WI38 (cell line): ENCODE data around the gene STMND1.

Source experiments
- H3K4me3 ChIP-seq: 2 replicates; pipeline ENCODE4 v1.5.1; 2011; ENCODE audit warnings: low read depth, mild to moderate bottlenecking, control low read depth, low read length
- TF ChIP-seq, protein P1 (sequence below): IDR thresholded peaks from 2 replicates; pipeline ENCODE4 v1.5.1; 2012; ENCODE audit warnings: low read depth, mild to moderate bottlenecking, control low read depth, low read length

The STMND1 gene

DNA sequence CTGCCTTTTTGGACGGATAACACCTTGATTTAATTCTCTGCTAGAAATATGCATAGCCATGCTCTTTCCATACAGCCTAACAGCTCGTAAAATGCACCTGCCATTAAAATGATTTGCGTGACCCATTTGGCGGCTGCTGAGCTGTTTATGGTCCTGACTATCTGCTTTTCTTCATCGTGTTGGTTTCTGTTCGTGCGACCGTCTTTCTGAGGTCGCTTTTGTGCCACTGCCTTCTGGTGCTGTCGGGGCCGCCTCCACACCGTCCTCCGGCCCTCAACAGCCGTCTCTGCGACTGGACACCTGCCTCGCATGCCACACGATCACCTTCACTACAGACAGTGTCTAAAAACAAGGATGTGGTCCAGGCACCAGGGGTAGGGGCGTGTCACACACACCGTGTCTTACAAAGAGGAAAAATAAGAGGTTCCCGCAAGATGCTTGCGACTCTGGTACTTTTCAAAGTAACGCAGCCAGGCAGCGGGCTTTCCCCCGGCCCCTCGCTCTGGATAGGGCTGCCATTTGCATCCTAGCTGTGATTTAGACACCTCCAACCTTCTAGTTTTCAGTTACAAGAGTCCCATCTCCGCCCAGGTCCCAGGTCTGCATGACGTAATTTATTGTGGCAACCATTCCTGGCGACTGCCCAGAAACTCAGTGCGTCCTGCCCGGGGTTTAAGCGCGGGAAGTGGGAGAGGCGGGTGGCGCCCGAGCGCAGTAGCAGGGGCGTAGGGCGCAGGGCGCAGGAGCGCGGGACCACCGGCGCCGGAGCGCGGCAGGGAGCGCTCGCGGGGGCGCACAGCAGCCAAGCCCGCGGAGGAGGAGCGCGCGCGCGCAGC, at the start of gene STMND1:
Gene STMND1 (plus strand): TSS at position 629 of the 836 bp plus-strand sequence. CDS start 208 bp downstream, outside the sequence.
- TF ChIP-seq, protein P1, sequence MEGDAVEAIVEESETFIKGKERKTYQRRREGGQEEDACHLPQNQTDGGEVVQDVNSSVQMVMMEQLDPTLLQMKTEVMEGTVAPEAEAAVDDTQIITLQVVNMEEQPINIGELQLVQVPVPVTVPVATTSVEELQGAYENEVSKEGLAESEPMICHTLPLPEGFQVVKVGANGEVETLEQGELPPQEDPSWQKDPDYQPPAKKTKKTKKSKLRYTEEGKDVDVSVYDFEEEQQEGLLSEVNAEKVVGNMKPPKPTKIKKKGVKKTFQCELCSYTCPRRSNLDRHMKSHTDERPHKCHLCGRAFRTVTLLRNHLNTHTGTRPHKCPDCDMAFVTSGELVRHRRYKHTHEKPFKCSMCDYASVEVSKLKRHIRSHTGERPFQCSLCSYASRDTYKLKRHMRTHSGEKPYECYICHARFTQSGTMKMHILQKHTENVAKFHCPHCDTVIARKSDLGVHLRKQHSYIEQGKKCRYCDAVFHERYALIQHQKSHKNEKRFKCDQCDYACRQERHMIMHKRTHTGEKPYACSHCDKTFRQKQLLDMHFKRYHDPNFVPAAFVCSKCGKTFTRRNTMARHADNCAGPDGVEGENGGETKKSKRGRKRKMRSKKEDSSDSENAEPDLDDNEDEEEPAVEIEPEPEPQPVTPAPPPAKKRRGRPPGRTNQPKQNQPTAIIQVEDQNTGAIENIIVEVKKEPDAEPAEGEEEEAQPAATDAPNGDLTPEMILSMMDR = no peak
- peak within 1 kb of the TSS; percentile 44 for H3K4me3 ChIP-seq

DNA sequence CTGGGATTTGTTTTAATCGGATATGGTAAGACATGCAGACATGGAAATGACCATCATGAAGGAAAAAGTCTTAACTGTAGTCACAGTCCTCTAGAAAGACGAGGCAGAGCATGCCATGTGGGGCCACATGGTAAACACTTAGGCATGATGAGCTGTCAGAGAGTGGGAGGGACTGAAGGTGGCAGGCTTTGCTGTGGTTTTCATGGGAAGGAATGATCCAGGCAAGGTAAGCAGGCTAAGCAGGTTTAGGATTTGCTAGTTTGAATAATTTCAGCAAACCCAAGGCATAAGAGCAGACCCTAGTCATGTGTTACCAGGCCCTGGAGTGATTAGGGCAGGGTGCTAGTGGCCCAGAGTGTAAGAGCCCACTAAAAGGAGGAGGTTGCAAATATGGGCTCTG, 47.2 kb upstream of the STMND1 start:
- TF ChIP-seq, protein P1 = no peak
- H3K4me3 ChIP-seq = no peak overlapping the region

DNA sequence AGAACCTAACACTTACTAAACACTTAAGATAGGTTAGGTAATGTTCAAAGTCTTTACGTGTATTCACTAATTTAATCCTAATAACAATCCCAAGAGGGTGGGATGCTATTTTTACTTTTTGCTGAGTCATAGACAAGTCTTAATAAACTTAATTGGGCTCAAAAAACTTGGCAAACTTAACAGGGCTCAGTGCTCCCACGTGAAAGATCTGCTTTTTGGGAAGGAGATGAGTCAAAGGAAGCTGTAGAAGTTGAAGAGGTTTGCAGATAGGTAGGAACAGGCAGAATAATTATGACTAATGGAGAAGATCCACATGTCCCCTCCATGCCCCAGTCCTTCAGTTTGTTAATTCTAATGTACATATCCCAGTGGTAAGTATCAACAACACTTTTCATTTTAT, 44.5 kb upstream of the STMND1 start:
- TF ChIP-seq, protein P1 = no peak
- H3K4me3 ChIP-seq = no peak overlapping the region

DNA sequence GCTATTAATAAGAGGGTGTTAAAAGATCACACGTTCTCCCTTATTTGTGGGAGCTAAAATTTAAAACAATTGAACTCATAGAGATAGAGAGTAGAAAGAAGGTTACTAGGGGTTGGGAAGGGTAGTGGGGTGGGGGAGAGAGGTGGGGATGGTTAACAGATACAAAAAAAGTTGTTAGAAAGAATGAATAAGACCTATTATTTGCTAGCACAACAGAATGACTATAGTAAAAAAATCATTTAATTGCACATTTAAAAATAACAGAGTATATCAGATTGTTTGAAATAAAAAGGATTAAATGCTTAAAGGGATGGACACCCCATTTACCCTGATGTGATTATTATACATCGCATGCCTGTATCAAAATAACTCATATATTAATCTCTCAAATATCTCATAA, 43.3 kb upstream of the STMND1 start:
- TF ChIP-seq, protein P1 = no peak
- H3K4me3 ChIP-seq = no peak overlapping the region

DNA sequence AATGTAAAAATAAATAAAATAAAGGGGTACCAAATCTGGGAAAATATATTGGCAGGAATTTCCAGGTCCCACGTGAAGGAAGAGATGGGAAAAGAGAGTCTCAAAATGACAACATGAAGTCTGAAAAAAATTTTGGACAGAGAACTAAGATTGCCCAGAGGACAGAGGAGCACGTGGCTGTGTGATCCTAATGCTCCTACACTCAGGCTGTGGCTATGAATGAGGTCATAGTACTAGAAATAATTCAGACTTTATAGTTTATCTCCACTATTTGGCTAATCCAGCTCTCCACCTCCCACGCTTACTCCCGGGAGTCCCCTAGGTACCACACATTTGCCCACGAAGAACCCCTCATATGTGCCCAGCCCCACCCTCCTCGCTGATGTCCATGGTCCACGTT, 42.8 kb upstream of the STMND1 start:
- TF ChIP-seq, protein P1 = no peak
- no peak overlapping the region for H3K4me3 ChIP-seq

DNA sequence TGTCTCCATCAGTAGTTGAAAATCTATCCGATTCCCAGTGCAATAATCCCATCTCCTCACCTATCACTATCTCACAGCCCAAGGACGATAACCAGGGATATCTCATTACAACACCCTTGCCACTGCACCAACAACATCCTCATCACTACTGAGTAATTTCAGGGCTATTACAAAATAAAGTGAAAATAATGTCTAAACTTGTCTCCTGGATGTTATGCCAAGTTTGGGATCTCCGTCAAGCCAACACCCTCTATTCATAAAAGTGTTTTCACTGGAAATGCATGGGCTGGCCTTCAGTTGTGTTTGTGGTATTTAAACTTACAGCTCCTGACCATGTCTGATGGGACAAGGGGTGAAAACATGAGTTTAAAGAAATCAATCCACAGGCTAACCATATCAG, 42.0 kb upstream of the STMND1 start:
- TF ChIP-seq, protein P1 = no peak
- H3K4me3 ChIP-seq = no peak overlapping the region

DNA sequence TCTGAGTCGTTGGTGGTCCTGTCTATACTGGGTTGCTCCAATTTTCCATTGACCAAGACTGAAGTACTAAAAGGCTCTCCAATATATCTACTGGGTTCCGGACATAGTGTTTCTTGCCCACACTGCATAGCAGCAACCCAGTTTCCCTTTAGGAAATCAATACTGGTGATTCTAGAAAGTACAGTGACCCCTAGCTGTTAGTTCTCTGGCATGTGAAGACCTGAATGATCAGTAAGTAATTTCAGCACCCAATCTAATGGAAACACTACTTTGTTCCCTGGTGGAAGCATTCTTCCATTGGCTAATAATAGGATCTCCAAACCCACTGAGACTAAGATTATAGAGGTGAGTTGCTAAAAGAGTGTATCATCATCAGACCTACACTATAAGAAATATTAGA, 40.8 kb upstream of the STMND1 start:
- no peak overlapping the region for H3K4me3 ChIP-seq
- TF ChIP-seq, protein P1 = no peak
